ENCODE data around the gene RPAP2. TPM values are rescaled to one million over a fixed set of nuclear protein-coding genes. Genes with fewer than 3 reads are reported as not detected.

RPAP2 gene
- polyA plus RNA-seq, 2 of the 4 experiments (the other 2 are of a cell fraction) = 5.8 to 18.5 TPM

GRCh38 chr1:92310185-92310597 lies 11.3 kb downstream of the RPAP2 start (continued):
- TF ChIP-seq ESRRA (IDR thresholded peaks at IDR 0.05; ENCODE audit: borderline replicate concordance, low read length) (no peak), RNF2 (IDR thresholded peaks at IDR 0.05; ENCODE audit: borderline replicate concordance, low read depth) (no peak)

GRCh38 chr1:92314024-92314423 lies 15.2 kb downstream of the RPAP2 start:
- H3K4me2 ChIP-seq = no peak overlapping the region
- H3K27ac ChIP-seq = no peak overlapping the region
- no peaks in the 10 kb centered on the region for H3K9me3 ChIP-seq
- no peak for DNase-seq (ENCODE audit: low read depth in 1 of 2, low spot score in 1 of 2)
- ChIA-PET POLR2A (no interaction called here), CTCF (interaction anchor here (0.7 kb wide), 1 partner anchor 131 kb away, joined by 4 read pairs; no protein-coding TSS in a partner anchor)
- TF ChIP-seq, protein P1, sequence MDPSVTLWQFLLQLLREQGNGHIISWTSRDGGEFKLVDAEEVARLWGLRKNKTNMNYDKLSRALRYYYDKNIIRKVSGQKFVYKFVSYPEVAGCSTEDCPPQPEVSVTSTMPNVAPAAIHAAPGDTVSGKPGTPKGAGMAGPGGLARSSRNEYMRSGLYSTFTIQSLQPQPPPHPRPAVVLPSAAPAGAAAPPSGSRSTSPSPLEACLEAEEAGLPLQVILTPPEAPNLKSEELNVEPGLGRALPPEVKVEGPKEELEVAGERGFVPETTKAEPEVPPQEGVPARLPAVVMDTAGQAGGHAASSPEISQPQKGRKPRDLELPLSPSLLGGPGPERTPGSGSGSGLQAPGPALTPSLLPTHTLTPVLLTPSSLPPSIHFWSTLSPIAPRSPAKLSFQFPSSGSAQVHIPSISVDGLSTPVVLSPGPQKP (IDR thresholded peaks at IDR 0.05; ENCODE audit: low read depth, low read length) = no peak
- TF ChIP-seq NR3C1 (IDR thresholded peaks at IDR 0.05) (no peak), FOSL2 (IDR thresholded peaks at IDR 0.05) (no peak), FOSL2 (CRISPR knock-in tag; IDR thresholded peaks at IDR 0.05) (no peak), CEBPB (IDR thresholded peaks at IDR 0.05) (no peak), FOSB (CRISPR knock-in tag; IDR thresholded peaks at IDR 0.05) (no peak), RFX5 (IDR thresholded peaks at IDR 0.05) (no peak), PBX3 (IDR thresholded peaks at IDR 0.05) (no peak)
- TF ChIP-seq, protein P2, sequence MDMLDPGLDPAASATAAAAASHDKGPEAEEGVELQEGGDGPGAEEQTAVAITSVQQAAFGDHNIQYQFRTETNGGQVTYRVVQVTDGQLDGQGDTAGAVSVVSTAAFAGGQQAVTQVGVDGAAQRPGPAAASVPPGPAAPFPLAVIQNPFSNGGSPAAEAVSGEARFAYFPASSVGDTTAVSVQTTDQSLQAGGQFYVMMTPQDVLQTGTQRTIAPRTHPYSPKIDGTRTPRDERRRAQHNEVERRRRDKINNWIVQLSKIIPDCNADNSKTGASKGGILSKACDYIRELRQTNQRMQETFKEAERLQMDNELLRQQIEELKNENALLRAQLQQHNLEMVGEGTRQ (IDR thresholded peaks at IDR 0.05) = no peak
- no peak for ATAC-seq
- H3K4me1 ChIP-seq = no peaks in the 10 kb centered on the region
- 84% methylated on average over 1 of the region's 1 CpG for WGBS (ENCODE audit: missing lambda C conversion rate)
- no peak overlapping the region for H3K4me3 ChIP-seq
- FAIRE-seq = no peak

DNA sequence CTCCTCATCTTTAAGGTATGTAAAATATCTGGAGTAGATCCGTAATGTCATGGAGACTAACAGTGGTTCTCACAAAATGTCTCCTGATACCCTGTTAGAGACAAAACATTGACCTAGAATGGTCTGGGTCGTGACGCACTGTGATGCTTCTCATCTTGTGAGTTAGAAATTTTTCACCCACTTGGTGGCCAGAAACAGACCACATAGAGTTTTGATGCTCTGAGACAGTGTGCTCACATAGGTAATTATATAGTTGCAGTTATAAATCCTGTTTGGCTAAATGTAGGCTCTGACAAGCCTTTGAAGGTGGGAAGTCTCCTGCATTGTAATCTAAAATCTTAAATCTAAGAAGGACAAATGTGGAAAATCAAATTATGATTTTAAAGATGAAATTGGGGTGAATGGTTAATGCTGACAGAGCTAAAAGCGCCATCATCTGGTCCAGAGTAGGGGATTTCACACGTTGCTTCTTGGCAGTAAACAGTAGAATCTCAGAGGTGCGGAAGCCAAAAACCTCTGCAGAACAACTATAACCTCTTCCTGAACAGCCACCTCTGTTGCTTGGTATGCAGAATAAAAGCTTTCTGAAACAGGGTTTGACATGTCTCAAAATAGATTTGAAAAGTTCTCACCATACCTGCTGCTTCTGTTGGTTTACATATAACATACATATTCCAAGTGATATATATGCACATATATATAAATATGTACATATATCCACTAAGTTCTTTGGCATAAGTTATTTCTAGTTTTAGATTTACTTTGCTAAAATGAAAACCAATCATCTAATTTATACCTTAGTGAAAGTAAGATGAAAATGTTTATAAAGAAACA lies 17.1 kb downstream of the RPAP2 start:
- Histone ChIP-seq H3K4me3 (no peak overlapping the region), H3K9me3 (no peaks in the 10 kb centered on the region), H3K4me1 (no peaks in the 10 kb centered on the region), H3K4me2 (no peak overlapping the region), H3K27ac (no peak overlapping the region)
- no peak for DNase-seq (ENCODE audit: low read depth in 1 of 2, low spot score in 1 of 2)
- 91% methylated on average over 6 of the region's 6 CpGs for WGBS (ENCODE audit: missing lambda C conversion rate)
- TF ChIP-seq MYC (IDR thresholded peaks at IDR 0.05; ENCODE audit: borderline replicate concordance, low read length) = no peak
- TF ChIP-seq FOSL2 (IDR thresholded peaks at IDR 0.05) = no peak
- TF ChIP-seq FOSL2 (CRISPR knock-in tag; IDR thresholded peaks at IDR 0.05) = no peak
- peak; percentile 61 for TF ChIP-seq MAFK (IDR thresholded peaks at IDR 0.05; ENCODE audit: partially characterized antibody)
- no peak for TF ChIP-seq HDAC2 (IDR thresholded peaks at IDR 0.05)
- TF ChIP-seq HOXA7 (CRISPR knock-in tag; IDR thresholded peaks at IDR 0.05) = no peak
- TF ChIP-seq, protein P3, sequence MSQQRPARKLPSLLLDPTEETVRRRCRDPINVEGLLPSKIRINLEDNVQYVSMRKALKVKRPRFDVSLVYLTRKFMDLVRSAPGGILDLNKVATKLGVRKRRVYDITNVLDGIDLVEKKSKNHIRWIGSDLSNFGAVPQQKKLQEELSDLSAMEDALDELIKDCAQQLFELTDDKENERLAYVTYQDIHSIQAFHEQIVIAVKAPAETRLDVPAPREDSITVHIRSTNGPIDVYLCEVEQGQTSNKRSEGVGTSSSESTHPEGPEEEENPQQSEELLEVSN (IDR thresholded peaks at IDR 0.05; ENCODE audit: borderline replicate concordance, low read depth) = no peak
- TF ChIP-seq GATA3 (IDR thresholded peaks at IDR 0.05; ENCODE audit: borderline replicate concordance) = no peak
- TF ChIP-seq JUNB (IDR thresholded peaks at IDR 0.05) = no peak
- no peak for ATAC-seq
- CTCF ChIA-PET = interaction anchor here (0.9 kb wide), 1 partner anchor 8 kb away, joined by 3 read pairs; no protein-coding TSS in a partner anchor
- FAIRE-seq = no peak
- POLR2A ChIA-PET = no interaction called here
